H9 (cell line): Measurements from ENCODE around the gene SCFD2. TPM values are rescaled to one million over a fixed set of nuclear protein-coding genes. Genes with fewer than 3 reads are reported as not detected.

Source experiments
- DNase-seq: peaks from one replicate; pipeline ENCODE4 v3.0.0-alpha.2; 2017
- H2AFZ ChIP-seq: one replicate; pipeline ENCODE4 v1.6.1; 2013; ENCODE audit warnings: mild to moderate bottlenecking, low read length, control low read depth, moderate library complexity
- H2AK5ac ChIP-seq: 2 replicates; pipeline ENCODE4 v1.6.1; 2013; ENCODE audit warnings: low read length, control low read depth, mixed read lengths; ENCODE audit not compliant: insufficient read length
- H2BK120ac ChIP-seq: one replicate; pipeline ENCODE4 v1.6.1; 2013; ENCODE audit warnings: low read depth, mild to moderate bottlenecking, low read length, control low read depth, inconsistent platforms; ENCODE audit not compliant: poor library complexity, severe bottlenecking
- H2BK12ac ChIP-seq: 2 replicates; pipeline ENCODE4 v1.6.1; 2013; ENCODE audit warnings: low read length, control low read depth, mixed read lengths, low read depth; ENCODE audit not compliant: insufficient read length
- H2BK15ac ChIP-seq: 2 replicates; pipeline ENCODE4 v1.6.1; 2013; ENCODE audit warnings: low read depth, low read length, control low read depth
- H2BK20ac ChIP-seq: one replicate; pipeline ENCODE4 v1.6.1; 2013; ENCODE audit warnings: low read depth, mild to moderate bottlenecking, low read length, control low read depth, inconsistent platforms; ENCODE audit not compliant: poor library complexity, severe bottlenecking
- H2BK5ac ChIP-seq: 2 replicates; pipeline ENCODE4 v1.6.1; 2013; ENCODE audit warnings: low read length, control low read depth, mixed read lengths; ENCODE audit not compliant: insufficient read length
- H3K14ac ChIP-seq: 2 replicates; pipeline ENCODE4 v1.6.1; 2013; ENCODE audit warnings: low read length, control low read depth; ENCODE audit not compliant: insufficient read depth
- H3K18ac ChIP-seq: 2 replicates; pipeline ENCODE4 v1.6.1; 2013; ENCODE audit warnings: low read depth, mild to moderate bottlenecking, mixed read lengths, low read length, control low read depth; ENCODE audit not compliant: insufficient read length
- H3K23ac ChIP-seq: 2 replicates; pipeline ENCODE4 v1.6.1; 2013; ENCODE audit warnings: low read length, control low read depth, mixed read lengths, low read depth; ENCODE audit not compliant: insufficient read length
- H3K23me2 ChIP-seq: 2 replicates; pipeline ENCODE4 v1.6.1; 2013; ENCODE audit warnings: low read depth, mild to moderate bottlenecking, mixed read lengths, low read length, control low read depth; ENCODE audit not compliant: insufficient read length, poor library complexity, severe bottlenecking
- H3K27ac ChIP-seq: 2 replicates; pipeline ENCODE4 v1.5.1; 2013; ENCODE audit warnings: low read length, control low read depth, mixed read lengths, low read depth; ENCODE audit not compliant: insufficient read length
- H3K27me3 ChIP-seq: 2 replicates; pipeline ENCODE4 v1.6.1; 2013; ENCODE audit warnings: low read length, control low read depth, inconsistent platforms; ENCODE audit not compliant: insufficient read depth
- H3K4ac ChIP-seq: 2 replicates; pipeline ENCODE4 v1.6.1; 2013; ENCODE audit warnings: low read depth, mild to moderate bottlenecking, control low read depth, inconsistent platforms, low read length, moderate library complexity
- H3K4me1 ChIP-seq: 2 replicates; pipeline ENCODE4 v1.6.1; 2013; ENCODE audit warnings: low read length, control low read depth, inconsistent platforms; ENCODE audit not compliant: insufficient read depth
- H3K4me2 ChIP-seq: 2 replicates; pipeline ENCODE4 v1.6.1; 2013; ENCODE audit warnings: low read length, control low read depth, mixed read lengths; ENCODE audit not compliant: insufficient read length, insufficient read depth
- H3K56ac ChIP-seq: 2 replicates; pipeline ENCODE4 v1.6.1; 2013; ENCODE audit warnings: low read depth, mild to moderate bottlenecking, mixed read lengths, low read length, control low read depth; ENCODE audit not compliant: insufficient read length
- H3K79me1 ChIP-seq: 2 replicates; pipeline ENCODE4 v1.6.1; 2013; ENCODE audit warnings: low read depth, mild to moderate bottlenecking, moderate library complexity, low read length, control low read depth, inconsistent platforms; ENCODE audit not compliant: insufficient read depth, poor library complexity, severe bottlenecking
- H3K79me2 ChIP-seq: 2 replicates; pipeline ENCODE4 v1.6.1; 2013; ENCODE audit warnings: low read length, control low read depth, inconsistent platforms; ENCODE audit not compliant: insufficient read depth
- H3K9ac ChIP-seq: 2 replicates; pipeline ENCODE4 v1.6.1; 2013; ENCODE audit warnings: low read length, control low read depth, mixed read lengths; ENCODE audit not compliant: insufficient read length; ENCODE audit errors: extremely low read depth
- H3K9me3 ChIP-seq: one replicate; pipeline ENCODE4 v1.6.1; 2013; ENCODE audit warnings: low read depth, low read length, inconsistent platforms; ENCODE audit not compliant: control insufficient read depth
- H3T11ph ChIP-seq: one replicate; pipeline ENCODE4 v1.6.1; 2013; ENCODE audit warnings: mild to moderate bottlenecking, low read length, control low read depth, inconsistent platforms
- H4K20me1 ChIP-seq: one replicate; pipeline ENCODE4 v1.6.1; 2013; ENCODE audit not compliant: control insufficient read depth, insufficient read length, insufficient read depth
- H4K5ac ChIP-seq: 2 replicates; pipeline ENCODE4 v1.6.1; 2013; ENCODE audit warnings: low read depth, mild to moderate bottlenecking, mixed read lengths, low read length, control low read depth; ENCODE audit not compliant: insufficient read length
- H4K8ac ChIP-seq: replicated peaks from 2 replicates; pipeline ENCODE4 v1.6.1; 2013; ENCODE audit warnings: low read length, control low read depth, mixed read lengths, low read depth; ENCODE audit not compliant: insufficient read length
- H4K91ac ChIP-seq: 2 replicates; pipeline ENCODE4 v1.6.1; 2013; ENCODE audit warnings: low read depth, mild to moderate bottlenecking, moderate library complexity, mixed read lengths, low read length, control low read depth; ENCODE audit not compliant: insufficient read length
- H3K27ac Mint-ChIP-seq, 3 experiments: 2 replicates in 2 of 3; 3 replicates in 1 of 3; pipeline ENCODE4 v1.8.0; 2020 to 2021; ENCODE audit warnings: mixed read lengths in 3 of 3, mild to moderate bottlenecking in 1 of 3, moderate library complexity in 1 of 3
- H3K27me3 Mint-ChIP-seq: 2 replicates; pipeline ENCODE4 v1.8.0; 2021; ENCODE audit warnings: low read depth, mild to moderate bottlenecking, moderate library complexity, mixed read lengths
- H3K36me3 Mint-ChIP-seq, 3 experiments: 2 replicates in 2 of 3; 3 replicates in 1 of 3; pipeline ENCODE4 v1.8.0; 2020 to 2021; ENCODE audit warnings: low read depth in 3 of 3, mixed read lengths in 3 of 3; ENCODE audit not compliant: insufficient read depth in 1 of 3
- H3K4me1 Mint-ChIP-seq, 2 experiments: 2 replicates each; pipeline ENCODE4 v1.8.0; 2020; ENCODE audit warnings: mixed read lengths in 2 of 2
- H3K4me3 Mint-ChIP-seq, 2 experiments: 2 replicates in 1 of 2; 3 replicates in 1 of 2; pipeline ENCODE4 v1.8.0; 2020 to 2021; ENCODE audit warnings: mild to moderate bottlenecking in 2 of 2, mixed read lengths in 2 of 2, moderate library complexity in 1 of 2
- H3K9me3 Mint-ChIP-seq, 2 experiments: 2 replicates in 1 of 2; 3 replicates in 1 of 2; pipeline ENCODE4 v1.8.0; 2020; ENCODE audit warnings: mild to moderate bottlenecking in 2 of 2, mixed read lengths in 2 of 2, moderate library complexity in 1 of 2
- CTCF ChIP-seq: fragments of 200-600 bp; sonication (generic); conservative IDR thresholded peaks from 3 replicates; pipeline ENCODE4 v1.8.0; 2021; ENCODE audit warnings: antibody characterized with exemption, mild to moderate bottlenecking
- WGBS: extraction: QIAGEN DNeasy Blood & Tissue Kit; methylation state at CpG from one replicate; pipeline ENCODE4 v1.1.7; 2013; ENCODE audit warnings: missing lambda C conversion rate, low lambda C conversion rate, mixed read lengths; ENCODE audit not compliant: insufficient read length; ENCODE audit errors: extremely low coverage; 5-methylcytosine and 5-hydroxymethylcytosine counted together
- total RNA-seq: library from RNA; stranded (reverse); gene quantifications from 2 replicates; pipeline ENCODE4 v1.2.1, GENCODE V29; 2021

Gene SCFD2
- total RNA-seq, 1 experiment from 2014 or later = 10.1 TPM

- H3K79me1 ChIP-seq = no peaks in the 10 kb centered on the region
- H3K4me3 Mint-ChIP-seq = peak overlapping the region; percentile 2 to 65; a peak in 4 of 5 replicates
- H3K27ac ChIP-seq = no peak overlapping the region
These were observed 492.7 kb downstream of the SCFD2 start for GRCh38 chr4:52873191-52873590.

More at GRCh38 chr4:52873191-52873590, 492.7 kb downstream of the SCFD2 start:
- Histone ChIP-seq H2BK15ac (no peak overlapping the region), H2AK5ac (no peak overlapping the region), H3K14ac (no peak overlapping the region), H3K4ac (no peak overlapping the region), H2BK20ac (no peak overlapping the region), H2BK120ac (no peak overlapping the region), H3K56ac (no peak overlapping the region), H3K4me1 (peaks cover 9% of the 10 kb centered on the region), H3K27me3 (no peaks in the 10 kb centered on the region), H3K18ac (no peak overlapping the region), H4K91ac (no peak overlapping the region), H3T11ph (no peak overlapping the region), H3K79me2 (no peaks in the 10 kb centered on the region), H2AFZ (no peak overlapping the region), H4K5ac (no peak overlapping the region), H3K23me2 (no peaks in the 10 kb centered on the region), H3K4me2 (peak overlapping the region; percentile 5), H3K23ac (no peak overlapping the region), H4K20me1 (no peaks in the 10 kb centered on the region), H2BK12ac (no peak overlapping the region), H3K9ac (no peak overlapping the region), H3K9me3 (no peaks in the 10 kb centered on the region), H2BK5ac (no peak overlapping the region), H4K8ac (no peak overlapping the region)
- peaks cover 64 to 72% of the 10 kb centered on the region in 2 experiments for H3K4me1 Mint-ChIP-seq
- peaks cover 0 to 10% (median 2%) of the 10 kb centered on the region in 3 experiments; a peak in 5 of 7 replicates for H3K36me3 Mint-ChIP-seq
- DNase-seq = no peak
- no peaks in the 10 kb centered on the region; a peak in 2 of 5 replicates for H3K9me3 Mint-ChIP-seq
- H3K27me3 Mint-ChIP-seq = peaks cover 5% of the 10 kb centered on the region
- TF ChIP-seq CTCF = no peak
- WGBS = no CpG with 5 or more reads among the region's 1 CpG
- peak overlapping the region in 2 of 3 experiments; percentile 6 to 34; a peak in 4 of 7 replicates for H3K27ac Mint-ChIP-seq
